GM12878 (cell line): ENCODE results near the gene RIMBP2. TPM values are rescaled to one million over a fixed set of nuclear protein-coding genes. Genes with fewer than 3 reads are reported as not detected.
A peak's percentile ranks its signal among the peaks of the same experiment; 100 is the strongest.

ENCODE experiments used
- ATF7 ChIP-seq: fragments of 450-650 bp; IDR thresholded peaks from 2 replicates; pipeline ENCODE4 v1.6.1; 2016; ENCODE audit warnings: low read depth, mild to moderate bottlenecking
- CEBPB ChIP-seq, 2 experiments: fragments of 150-350 bp in 1 of 2; IDR thresholded peaks; 2 replicates each; pipeline ENCODE4 v1.6.1; 2012 to 2014; ENCODE audit warnings: low read depth in 2 of 2, low read length in 2 of 2, borderline replicate concordance in 1 of 2, inconsistent platforms in 1 of 2
- FOXM1 ChIP-seq: IDR thresholded peaks from 2 replicates; pipeline ENCODE4 v1.6.1; 2012; ENCODE audit warnings: low read depth, mild to moderate bottlenecking, inconsistent platforms, low read length, moderate library complexity
- HDAC2 ChIP-seq: fragments of 200-600 bp; sonication (generic); IDR thresholded peaks from 2 replicates; pipeline ENCODE4 v1.6.1; 2017
- HDAC6 ChIP-seq: fragments of 200-600 bp; sonication (generic); IDR thresholded peaks from one replicate; pipeline ENCODE4 v1.8.0; 2017; ENCODE audit warnings: antibody characterized with exemption; ENCODE audit not compliant: unreplicated experiment
- HSF1 ChIP-seq: fragments of 150-350 bp; IDR thresholded peaks from 2 replicates; pipeline ENCODE4 v1.6.1; 2014; ENCODE audit warnings: mild to moderate bottlenecking, low read depth, low read length
- IKZF2 ChIP-seq, 2 experiments: fragments of 450-650 bp; IDR thresholded peaks; 2 replicates each; pipeline ENCODE4 v1.6.1; 2017; ENCODE audit warnings: mild to moderate bottlenecking in 2 of 2, moderate library complexity in 2 of 2
- KAT2A ChIP-seq: conservative IDR thresholded peaks from 2 replicates; pipeline ENCODE4 v1.6.1; 2011; ENCODE audit warnings: low read depth, low read length; ENCODE audit not compliant: control insufficient read depth
- KLF5 ChIP-seq: fragments of 450-650 bp; IDR thresholded peaks from 2 replicates; pipeline ENCODE4 v1.6.1; 2014; ENCODE audit warnings: mild to moderate bottlenecking; ENCODE audit not compliant: partially characterized antibody
- LARP7 ChIP-seq: fragments of 450-650 bp; IDR thresholded peaks from 2 replicates; pipeline ENCODE4 v1.6.1; 2017; ENCODE audit warnings: mild to moderate bottlenecking
- MYB ChIP-seq: fragments of 150-350 bp; IDR thresholded peaks from 2 replicates; pipeline ENCODE4 v1.6.1; 2014; ENCODE audit warnings: mild to moderate bottlenecking, low read depth, low read length, borderline replicate concordance
- PML ChIP-seq: IDR thresholded peaks from 2 replicates; pipeline ENCODE4 v1.6.1; 2012; ENCODE audit warnings: low read length, inconsistent platforms
- RAD51 ChIP-seq: fragments of 450-650 bp; IDR thresholded peaks from 2 replicates; pipeline ENCODE4 v1.6.1; 2016; ENCODE audit warnings: moderate library complexity, mild to moderate bottlenecking, inconsistent platforms
- RBBP5 ChIP-seq: fragments of 200-600 bp; sonication (generic); conservative IDR thresholded peaks from 2 replicates; pipeline ENCODE4 v1.6.1; 2016
- RUNX3 ChIP-seq: IDR thresholded peaks from 2 replicates; pipeline ENCODE4 v1.6.1; 2012; ENCODE audit warnings: low read length, inconsistent platforms
- SIX5 ChIP-seq: IDR thresholded peaks from 2 replicates; pipeline ENCODE4 v1.6.1; 2011; ENCODE audit warnings: mild to moderate bottlenecking, low read depth, low read length, moderate library complexity; ENCODE audit not compliant: severe bottlenecking
- SMAD5 ChIP-seq: IDR thresholded peaks from 2 replicates; pipeline ENCODE4 v1.6.1; 2016; ENCODE audit warnings: antibody characterized with exemption, low read depth
- SMARCA5 ChIP-seq: fragments of 450-650 bp; IDR thresholded peaks from 2 replicates; pipeline ENCODE4 v1.6.1; 2017; ENCODE audit warnings: mild to moderate bottlenecking
- SREBF1 ChIP-seq: IDR thresholded peaks from 2 replicates; pipeline ENCODE4 v1.6.1; 2012; ENCODE audit warnings: mild to moderate bottlenecking, low read length
- SRF ChIP-seq, 2 experiments: IDR thresholded peaks; 2 replicates each; pipeline ENCODE4 v1.6.1; 2011; ENCODE audit warnings: low read depth in 2 of 2, low read length in 2 of 2, mild to moderate bottlenecking in 1 of 2, moderate library complexity in 1 of 2
- SUZ12 ChIP-seq: fragments of 200-600 bp; sonication (generic); IDR thresholded peaks from one replicate; pipeline ENCODE4 v1.6.1; 2018; ENCODE audit warnings: antibody characterized with exemption, mild to moderate bottlenecking; ENCODE audit not compliant: unreplicated experiment
- TCF7 ChIP-seq: IDR thresholded peaks from 2 replicates; pipeline ENCODE4 v1.6.1; 2014; ENCODE audit warnings: antibody characterized with exemption, borderline replicate concordance
- USF1 ChIP-seq: IDR thresholded peaks from 2 replicates; pipeline ENCODE4 v1.6.1; 2011; ENCODE audit warnings: borderline replicate concordance, low read depth, mild to moderate bottlenecking, moderate library complexity, mixed read lengths, low read length; ENCODE audit not compliant: insufficient read depth; ENCODE audit errors: extremely low read length
- WRNIP1 ChIP-seq: IDR thresholded peaks from 2 replicates; pipeline ENCODE4 v1.6.1; 2011; ENCODE audit warnings: low read depth, low read length, improper control_type of control experiment, borderline replicate concordance
- ZNF217 ChIP-seq: fragments of 450-650 bp; IDR thresholded peaks from 2 replicates; pipeline ENCODE4 v1.6.1; 2017; ENCODE audit warnings: antibody characterized with exemption, mild to moderate bottlenecking
- ZNF622 ChIP-seq: fragments of 450-650 bp; IDR thresholded peaks from 2 replicates; pipeline ENCODE4 v1.6.1; 2017; ENCODE audit warnings: mild to moderate bottlenecking, inconsistent platforms
- polyA plus RNA-seq, 11 experiments: library from polyadenylated mRNA; depleted of rRNA in 4 of 11; unstranded in 6 of 11; stranded (reverse) in 5 of 11; fragments of >200 nt; fragmentation: Nextera tagmentation in 4 of 11; fragmentation: Illumina TruSeq in 1 of 11; extraction: Ambion mirVana in 4 of 11; extraction: Trizol in 1 of 11; gene quantifications; 1 replicate in 1 of 11; 2 replicates in 10 of 11; pipeline versions ENCODE4 v1.2.1 to v1.2.3, GENCODE V29; 2011 to 2016; ENCODE audit warnings: inconsistent platforms in 2 of 11, missing spikeins in 2 of 11, low read depth in 1 of 11
- total RNA-seq, 4 experiments: library from RNA; depleted of rRNA in 3 of 4; stranded (reverse); fragments of >200 nt in 3 of 4; fragmentation: Illumina TruSeq in 1 of 4; extraction: Trizol in 1 of 4; gene quantifications; 2 replicates each; pipeline versions ENCODE4 v1.2.1 to v1.2.3, GENCODE V29; 2013 to 2021
- TF ChIP-seq, protein P1 (sequence below): fragments of 450-650 bp; IDR thresholded peaks from 2 replicates; pipeline ENCODE4 v1.6.1; 2017; ENCODE audit warnings: borderline replicate concordance
- TF ChIP-seq, protein P2 (sequence below): fragments of 450-650 bp; IDR thresholded peaks from 2 replicates; pipeline ENCODE4 v1.6.1; 2016; ENCODE audit warnings: mild to moderate bottlenecking

RIMBP2 gene
- total and polyA plus RNA-seq, 10 of the 15 experiments (the other 5 are each of a cell fraction or from before 2014, with no cell fraction given) = 0.04 to 2.9 (median 0.07) TPM; not detected in 1

GRCh38 chr12:130761537-130762318 lies 45.6 kb upstream of the RIMBP2 start (continued):
- TF ChIP-seq KAT2A (no peak), RAD51 (no peak), ZNF622 (no peak), WRNIP1 (no peak), LARP7 (no peak; the same call in 1 of the 2 replicates), MYB (no peak), SUZ12 (no peak), CEBPB (IDR thresholded peaks at IDR 0.05; ENCODE audit: borderline replicate concordance in 1 of 2, low read depth in 2 of 2, low read length in 2 of 2) (no peak), HDAC2 (no peak), RUNX3 (peak; percentile 35; the same call in 1 of the 2 replicates), SMARCA5 (0 out of 2 replicates have a peak, but pooled peaks have one; percentile 17), USF1 (no peak), IKZF2 (IDR thresholded peaks at IDR 0.05) (no peak), HSF1 (no peak), PML (no peak), HDAC6 (no peak), SMAD5 (no peak), RBBP5 (no peak), SIX5 (no peak), SRF (IDR thresholded peaks at IDR 0.05; ENCODE audit: low read depth in 2 of 2, low read length in 2 of 2) (no peak), ZNF217 (no peak), TCF7 (no peak), ATF7 (no peak), KLF5 (no peak), SREBF1 (no peak), FOXM1 (no peak)
- TF ChIP-seq, protein P1, sequence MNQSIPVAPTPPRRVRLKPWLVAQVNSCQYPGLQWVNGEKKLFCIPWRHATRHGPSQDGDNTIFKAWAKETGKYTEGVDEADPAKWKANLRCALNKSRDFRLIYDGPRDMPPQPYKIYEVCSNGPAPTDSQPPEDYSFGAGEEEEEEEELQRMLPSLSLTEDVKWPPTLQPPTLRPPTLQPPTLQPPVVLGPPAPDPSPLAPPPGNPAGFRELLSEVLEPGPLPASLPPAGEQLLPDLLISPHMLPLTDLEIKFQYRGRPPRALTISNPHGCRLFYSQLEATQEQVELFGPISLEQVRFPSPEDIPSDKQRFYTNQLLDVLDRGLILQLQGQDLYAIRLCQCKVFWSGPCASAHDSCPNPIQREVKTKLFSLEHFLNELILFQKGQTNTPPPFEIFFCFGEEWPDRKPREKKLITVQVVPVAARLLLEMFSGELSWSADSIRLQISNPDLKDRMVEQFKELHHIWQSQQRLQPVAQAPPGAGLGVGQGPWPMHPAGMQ = no peak
- TF ChIP-seq, protein P2, sequence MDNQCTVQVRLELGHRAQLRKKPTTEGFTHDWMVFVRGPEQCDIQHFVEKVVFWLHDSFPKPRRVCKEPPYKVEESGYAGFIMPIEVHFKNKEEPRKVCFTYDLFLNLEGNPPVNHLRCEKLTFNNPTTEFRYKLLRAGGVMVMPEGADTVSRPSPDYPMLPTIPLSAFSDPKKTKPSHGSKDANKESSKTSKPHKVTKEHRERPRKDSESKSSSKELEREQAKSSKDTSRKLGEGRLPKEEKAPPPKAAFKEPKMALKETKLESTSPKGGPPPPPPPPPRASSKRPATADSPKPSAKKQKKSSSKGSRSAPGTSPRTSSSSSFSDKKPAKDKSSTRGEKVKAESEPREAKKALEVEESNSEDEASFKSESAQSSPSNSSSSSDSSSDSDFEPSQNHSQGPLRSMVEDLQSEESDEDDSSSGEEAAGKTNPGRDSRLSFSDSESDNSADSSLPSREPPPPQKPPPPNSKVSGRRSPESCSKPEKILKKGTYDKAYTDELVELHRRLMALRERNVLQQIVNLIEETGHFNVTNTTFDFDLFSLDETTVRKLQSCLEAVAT = no peak
